OCI-M1 (cell line): ENCODE data around the gene GABRA4.

Source experiments
- DNase-seq: peaks from one replicate; lab custom pipeline; 2025; lab: John Stamatoyannopoulos, UW

The GABRA4 gene

GRCh38 chr4:46927201-46927600 is 66.2 kb downstream of the GABRA4 start:
- DNase-seq, result no peak

GRCh38 chr4:46924789-46925529 is 68.4 kb downstream of the GABRA4 start:
- DNase-seq, result no peak

DNA sequence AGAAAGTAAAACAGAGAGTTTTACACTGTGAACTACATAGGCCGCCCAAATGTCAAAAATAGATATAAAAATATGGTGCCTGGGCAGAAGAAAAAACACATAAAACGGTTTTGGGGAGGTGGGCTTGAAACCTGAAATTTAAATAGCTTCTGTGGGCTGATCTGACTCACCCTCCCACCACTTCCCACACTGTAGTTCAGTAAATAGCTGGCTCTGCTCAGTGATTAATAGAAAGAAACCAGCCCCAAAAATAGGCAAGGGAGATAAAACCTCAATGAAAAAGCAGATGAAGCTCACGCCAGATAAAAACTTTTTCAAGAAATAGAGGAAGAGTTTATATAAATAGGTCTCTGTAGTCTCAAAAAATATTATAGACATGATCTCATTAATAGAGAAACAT is 71.2 kb downstream of the GABRA4 start:
- DNase-seq, result peak; percentile 15

DNA sequence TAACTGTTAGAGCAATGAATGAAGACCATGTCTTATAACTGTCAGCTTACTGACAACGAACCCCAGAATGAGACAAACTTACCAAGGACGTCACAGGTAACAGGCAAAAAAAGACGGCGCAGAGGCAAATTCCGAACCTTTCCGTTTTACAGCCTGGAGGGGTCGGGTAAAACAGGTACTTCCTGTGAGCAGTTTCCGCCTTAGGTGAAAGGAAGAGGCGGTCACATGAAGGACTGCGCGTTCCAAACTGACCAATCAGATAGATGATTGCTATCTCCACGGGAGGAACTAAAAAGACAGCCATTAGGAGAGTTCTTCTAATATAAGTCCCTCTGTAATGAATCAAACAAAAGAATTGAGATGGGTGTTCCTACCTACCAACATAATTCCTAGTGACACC is 84.3 kb downstream of the GABRA4 start, which contains the start of gene COX7B2:
TSS of gene COX7B2 (minus strand) at position 168 of the 400 bp plus-strand sequence. CDS start 174,053 bp downstream, outside the sequence.
- DNase-seq, result no peak

- DNase-seq, result no peak
These were observed 85.2 kb downstream of the GABRA4 start for GRCh38 chr4:46908148-46908547.

- DNase-seq, result no peak
These were observed 93.3 kb downstream of the GABRA4 start for GRCh38 chr4:46900082-46900481.

- peak; percentile 26 for DNase-seq
These were observed 98.6 kb downstream of the GABRA4 start for GRCh38 chr4:46894826-46895225.

DNA sequence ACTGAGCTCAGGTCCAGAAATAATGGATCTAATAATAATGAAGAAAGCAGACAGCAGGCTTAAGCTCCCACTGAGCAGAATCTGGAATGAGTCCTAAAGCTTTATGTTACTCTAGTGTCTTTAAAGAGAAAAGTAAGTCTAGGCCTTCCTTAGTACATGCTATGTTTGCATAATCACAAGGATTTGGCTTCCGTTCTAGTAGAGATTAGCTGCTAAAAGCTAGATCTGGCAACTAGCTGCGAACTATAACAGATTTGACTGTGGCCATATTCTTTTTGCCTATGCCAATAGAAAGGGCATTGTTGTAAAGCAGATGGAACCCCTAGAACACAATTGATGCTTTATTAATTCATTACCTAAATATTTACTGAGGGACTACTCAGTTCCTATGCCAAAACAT is 103.3 kb downstream of the GABRA4 start:
- DNase-seq, result no peak

DNA sequence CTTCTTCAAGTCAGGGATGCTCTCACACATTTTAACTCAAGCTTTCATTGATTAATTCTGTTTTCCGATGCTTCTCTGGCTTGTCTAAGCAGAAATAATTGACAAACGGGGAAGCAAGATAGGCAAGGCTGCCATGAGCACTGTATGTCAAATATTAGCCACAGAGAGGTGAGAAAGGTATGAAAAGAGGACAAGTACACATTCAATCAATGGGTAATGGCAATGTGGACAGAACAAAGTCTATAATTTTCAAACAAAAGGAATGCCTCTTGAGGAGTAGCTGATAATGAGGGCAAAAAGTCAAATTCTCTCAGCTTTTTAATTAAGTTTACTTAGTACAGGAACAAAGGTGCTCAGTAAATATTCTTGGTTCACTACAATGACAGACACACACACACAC is 104.0 kb downstream of the GABRA4 start:
- no peak for DNase-seq

- DNase-seq, result peak; percentile 79
These were observed 106.7 kb downstream of the GABRA4 start for GRCh38 chr4:46886711-46887110.

DNA sequence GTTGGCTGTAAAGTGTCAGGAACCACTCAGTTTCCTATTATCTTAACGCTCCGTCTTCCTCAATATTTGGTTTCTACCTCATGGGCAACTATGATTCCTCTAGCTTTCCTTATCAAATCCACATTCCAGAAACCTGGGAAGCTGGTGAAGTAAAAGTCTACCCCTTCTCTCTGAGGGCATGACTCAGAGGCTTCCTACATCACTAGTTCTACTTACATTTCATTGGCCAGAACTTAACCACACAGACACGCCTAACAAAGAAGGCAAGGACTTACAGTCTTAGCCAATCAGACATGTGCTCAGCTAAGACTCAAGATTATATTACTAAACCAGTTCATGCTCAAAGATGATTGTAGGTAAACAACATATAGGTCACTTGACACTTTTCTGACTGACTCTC is 114.7 kb downstream of the GABRA4 start:
- DNase-seq, result peak; percentile 43

DNA sequence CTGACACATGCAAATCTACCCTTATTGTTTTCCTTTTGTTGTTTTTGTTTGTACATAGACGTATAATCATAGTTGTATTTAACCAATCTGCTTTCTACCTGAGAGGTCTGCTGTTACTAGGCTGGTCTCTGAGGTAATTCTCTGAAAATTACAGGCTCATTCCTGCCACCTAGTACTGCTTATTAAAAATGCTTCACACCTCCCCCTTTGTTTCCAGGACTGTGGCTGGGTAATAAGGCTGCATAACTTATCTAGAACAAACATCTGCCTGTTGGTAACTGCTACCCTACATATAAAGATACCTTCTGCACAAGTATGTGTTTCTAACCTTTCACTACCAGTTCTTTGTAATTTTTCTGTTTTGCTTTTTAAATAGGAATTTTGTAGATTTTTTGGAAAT is 118.6 kb downstream of the GABRA4 start:
- DNase-seq, result peak; percentile 93

GRCh38 chr4:46870411-46870810 is 123.0 kb downstream of the GABRA4 start:
- DNase-seq, result peak; percentile 92
